Measurements from ENCODE around the gene SRRM2.

The SRRM2 gene

DNA sequence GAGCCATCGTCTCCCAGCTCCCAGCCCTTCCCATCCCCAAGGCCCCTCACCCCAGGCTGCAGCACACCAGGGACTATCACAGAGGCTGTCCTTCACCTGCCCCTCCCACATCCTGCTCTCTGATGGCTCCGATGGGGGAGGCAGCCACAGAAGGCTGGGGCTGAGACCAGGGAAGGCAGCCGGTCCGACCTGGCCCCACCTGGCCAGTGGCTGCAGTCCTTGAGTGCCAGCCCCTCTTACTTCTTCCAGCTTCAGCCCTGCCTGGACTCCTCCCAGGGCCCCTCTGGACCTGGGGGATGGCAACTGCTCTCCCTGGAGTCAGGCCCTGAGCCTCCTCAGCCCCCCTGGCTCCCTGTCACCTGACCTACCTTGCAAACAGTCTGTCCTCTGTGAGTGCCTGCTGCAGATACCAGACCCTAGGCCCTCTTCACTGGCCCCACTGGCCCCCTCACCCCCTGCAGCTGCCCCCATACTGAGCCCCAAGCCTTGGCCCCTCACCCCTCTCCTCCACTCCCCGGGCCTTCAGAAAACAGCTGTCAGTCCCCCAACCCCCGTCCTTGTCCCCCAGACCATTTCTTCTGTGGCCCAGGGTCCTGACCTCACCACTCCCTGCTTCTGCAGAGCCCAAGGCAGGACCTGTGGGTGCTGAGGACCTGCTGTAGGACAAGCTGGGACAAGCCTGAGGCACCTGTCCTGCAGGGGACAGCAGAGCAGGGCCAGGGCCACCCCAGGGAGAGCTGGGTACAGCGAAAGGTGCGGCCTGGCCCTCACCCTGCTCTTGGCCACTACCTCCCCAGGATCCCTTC, 12.6 kb upstream of the SRRM2 start:
- Histone ChIP-seq H3K4me1 (ENCODE audit: insufficient read depth, low read length) (peaks cover 6% of the 10 kb centered on the region; the same call in 1 of the 2 replicates), H3K36me3 (ENCODE audit: insufficient read depth, low read length) (no peaks in the 10 kb centered on the region), H3K9ac (ENCODE audit: low read depth, low read length) (no peak overlapping the region), H3K9me3 (ENCODE audit: control insufficient read depth, insufficient read depth, low read length) (no peaks in the 10 kb centered on the region)

DNA sequence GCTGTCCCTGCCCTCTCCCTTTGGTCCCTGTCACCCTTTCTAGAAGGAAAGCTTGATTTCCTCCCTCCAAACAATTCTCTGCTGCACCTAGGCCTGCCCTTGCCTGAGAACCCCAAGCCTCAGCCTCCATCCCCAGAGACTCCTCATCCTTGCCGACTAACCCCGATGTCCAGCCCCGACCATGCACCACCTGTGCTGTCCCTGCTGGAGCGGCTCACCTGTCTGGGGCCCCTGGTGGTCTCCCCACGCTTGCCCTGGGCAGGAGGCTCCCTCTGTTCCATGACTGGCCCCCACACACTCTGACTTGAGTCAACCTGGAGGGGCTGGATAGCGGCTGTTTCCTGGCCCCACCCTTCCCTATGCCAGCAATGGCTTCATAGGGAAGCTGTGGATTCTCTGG, 12.0 kb upstream of the SRRM2 start:
- no peaks in the 10 kb centered on the region for H3K9me3 ChIP-seq (ENCODE audit: control insufficient read depth, insufficient read depth, low read length)
- no peak overlapping the region for H3K9ac ChIP-seq (ENCODE audit: low read depth, low read length)
- peaks cover 6% of the 10 kb centered on the region; the same call in 1 of the 2 replicates for H3K4me1 ChIP-seq (ENCODE audit: insufficient read depth, low read length)
- no peaks in the 10 kb centered on the region for H3K36me3 ChIP-seq (ENCODE audit: insufficient read depth, low read length)

DNA sequence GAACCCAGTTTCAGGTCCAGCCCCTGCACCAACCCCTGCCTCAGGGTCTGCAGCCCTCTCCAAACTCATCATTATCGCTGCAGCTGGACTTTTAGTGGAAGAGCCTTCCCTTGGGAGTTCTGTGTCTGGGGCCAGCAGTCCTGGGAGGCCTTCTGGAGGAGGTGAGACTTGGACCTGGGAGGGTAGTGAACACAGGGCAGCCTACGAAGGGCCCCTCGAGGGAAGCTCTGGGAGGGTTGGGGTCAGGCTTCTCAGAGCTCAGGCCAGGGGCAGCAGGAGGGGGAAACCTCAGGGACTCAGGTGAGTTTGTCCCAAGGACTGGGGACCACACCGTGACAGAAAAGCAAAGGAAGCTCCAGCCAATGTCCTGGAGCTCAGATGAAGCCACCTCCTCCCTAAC, 11.3 kb upstream of the SRRM2 start:
- Histone ChIP-seq H3K4me1 (ENCODE audit: insufficient read depth, low read length) (peaks cover 6% of the 10 kb centered on the region; the same call in 1 of the 2 replicates), H3K9ac (ENCODE audit: low read depth, low read length) (no peak overlapping the region), H3K9me3 (ENCODE audit: control insufficient read depth, insufficient read depth, low read length) (no peaks in the 10 kb centered on the region), H3K36me3 (ENCODE audit: insufficient read depth, low read length) (no peaks in the 10 kb centered on the region)

DNA sequence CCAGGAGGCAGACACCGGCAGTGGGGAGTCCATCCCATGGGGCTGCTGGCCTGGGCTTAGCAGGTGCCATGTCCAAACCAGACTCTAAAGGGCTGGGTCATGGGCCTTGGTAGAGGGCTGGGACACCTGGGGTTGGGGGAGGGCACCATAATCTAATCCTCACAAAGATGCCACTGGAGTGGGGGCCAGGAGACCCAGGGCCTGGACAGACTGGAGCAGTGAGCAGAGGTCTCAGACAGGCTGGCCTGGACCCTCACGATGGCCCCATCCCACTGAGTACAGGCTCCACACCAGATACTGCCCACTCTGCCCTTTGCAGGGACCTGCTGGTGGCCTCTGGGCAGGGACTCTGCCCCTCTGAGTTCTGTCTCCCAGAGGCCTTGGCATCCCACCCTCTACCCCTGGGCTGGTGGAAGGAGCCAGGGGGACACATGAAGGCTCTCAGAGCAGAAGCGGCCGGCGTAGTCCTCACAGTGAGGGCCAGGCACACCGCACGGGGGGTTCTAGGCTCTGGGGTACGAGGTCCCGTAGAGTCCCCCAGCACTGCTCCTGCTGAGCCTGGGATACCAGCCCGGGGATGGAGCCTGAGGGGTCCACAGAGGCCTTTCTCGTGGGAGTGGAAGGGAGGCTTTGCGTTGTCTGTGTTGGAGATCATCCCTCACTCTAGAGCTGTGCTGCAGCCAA, 10.0 kb upstream of the SRRM2 start:
- H3K4me1 ChIP-seq (ENCODE audit: insufficient read depth, low read length), result peaks cover 6% of the 10 kb centered on the region; the same call in 1 of the 2 replicates
- no peak overlapping the region for H3K9ac ChIP-seq (ENCODE audit: low read depth, low read length)
- H3K36me3 ChIP-seq (ENCODE audit: insufficient read depth, low read length), result no peaks in the 10 kb centered on the region
- H3K9me3 ChIP-seq (ENCODE audit: control insufficient read depth, insufficient read depth, low read length), result no peaks in the 10 kb centered on the region

DNA sequence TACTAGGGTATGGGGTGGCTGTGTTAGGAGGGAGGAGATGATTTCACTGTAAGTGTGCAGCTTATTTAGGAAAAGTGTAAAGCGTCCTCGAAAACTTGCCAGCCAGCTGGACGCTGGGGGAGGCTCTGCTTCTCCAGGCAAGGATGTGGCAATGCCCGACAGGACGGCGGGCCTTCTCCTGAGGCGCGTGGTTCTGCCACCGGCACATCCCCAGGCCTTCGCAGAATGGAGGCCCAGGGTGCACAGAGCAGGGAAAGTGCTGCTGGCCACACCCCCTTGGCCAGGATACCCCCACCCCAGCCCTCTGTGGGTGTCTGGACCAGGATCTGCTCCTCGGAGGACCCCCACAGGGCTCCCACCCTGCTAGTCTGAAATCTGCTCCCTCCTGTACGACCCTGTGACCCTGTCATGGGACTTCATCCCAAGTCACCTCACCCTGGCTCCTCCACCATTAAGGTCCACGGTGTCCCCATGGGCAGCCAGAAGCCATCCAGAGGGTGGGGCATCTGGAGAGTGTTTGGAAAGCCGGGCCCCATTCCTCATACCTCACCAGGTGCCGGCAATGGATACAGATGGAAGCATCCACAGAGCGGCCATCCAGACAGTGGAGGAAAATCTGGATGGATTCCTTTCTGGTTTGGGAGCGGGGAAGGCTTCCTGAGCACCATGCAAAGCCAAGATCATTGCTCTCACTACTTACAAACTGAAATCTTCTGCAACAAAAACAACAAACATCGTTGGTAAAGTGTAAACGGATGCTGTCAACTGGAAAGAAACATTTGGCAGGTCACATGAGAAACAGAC, 9.2 kb upstream of the SRRM2 start:
- H3K4me1 ChIP-seq (ENCODE audit: insufficient read depth, low read length), result peaks cover 6% of the 10 kb centered on the region; the same call in 1 of the 2 replicates
- H3K36me3 ChIP-seq (ENCODE audit: insufficient read depth, low read length), result no peaks in the 10 kb centered on the region
- no peak overlapping the region for H3K9ac ChIP-seq (ENCODE audit: low read depth, low read length)
- H3K9me3 ChIP-seq (ENCODE audit: control insufficient read depth, insufficient read depth, low read length), result no peaks in the 10 kb centered on the region

DNA sequence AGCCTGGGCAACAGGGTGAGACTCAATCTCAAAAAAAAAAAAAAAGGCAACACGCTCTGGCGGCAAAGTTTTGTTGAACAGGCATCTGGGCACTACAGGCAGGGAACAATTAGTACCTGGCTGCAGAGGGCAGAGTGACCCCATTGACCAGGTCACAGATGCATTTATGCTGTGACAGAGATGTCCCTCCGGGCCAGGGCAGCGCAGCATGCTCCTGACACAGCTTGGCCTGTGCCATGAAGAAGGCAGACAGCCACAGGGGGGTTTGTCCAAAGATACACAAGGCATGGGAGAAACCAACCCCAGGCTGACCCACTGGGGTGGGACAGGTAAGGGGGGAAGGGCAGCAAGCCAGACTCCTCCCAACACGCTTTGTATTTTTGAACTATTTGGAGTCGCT, 7.7 kb upstream of the SRRM2 start:
- H3K4me1 ChIP-seq (ENCODE audit: insufficient read depth, low read length), result no peaks in the 10 kb centered on the region; the same call in 1 of the 2 replicates
- H3K36me3 ChIP-seq (ENCODE audit: insufficient read depth, low read length), result no peaks in the 10 kb centered on the region
- no peak overlapping the region for H3K9ac ChIP-seq (ENCODE audit: low read depth, low read length)
- no peaks in the 10 kb centered on the region for H3K9me3 ChIP-seq (ENCODE audit: control insufficient read depth, insufficient read depth, low read length)

DNA sequence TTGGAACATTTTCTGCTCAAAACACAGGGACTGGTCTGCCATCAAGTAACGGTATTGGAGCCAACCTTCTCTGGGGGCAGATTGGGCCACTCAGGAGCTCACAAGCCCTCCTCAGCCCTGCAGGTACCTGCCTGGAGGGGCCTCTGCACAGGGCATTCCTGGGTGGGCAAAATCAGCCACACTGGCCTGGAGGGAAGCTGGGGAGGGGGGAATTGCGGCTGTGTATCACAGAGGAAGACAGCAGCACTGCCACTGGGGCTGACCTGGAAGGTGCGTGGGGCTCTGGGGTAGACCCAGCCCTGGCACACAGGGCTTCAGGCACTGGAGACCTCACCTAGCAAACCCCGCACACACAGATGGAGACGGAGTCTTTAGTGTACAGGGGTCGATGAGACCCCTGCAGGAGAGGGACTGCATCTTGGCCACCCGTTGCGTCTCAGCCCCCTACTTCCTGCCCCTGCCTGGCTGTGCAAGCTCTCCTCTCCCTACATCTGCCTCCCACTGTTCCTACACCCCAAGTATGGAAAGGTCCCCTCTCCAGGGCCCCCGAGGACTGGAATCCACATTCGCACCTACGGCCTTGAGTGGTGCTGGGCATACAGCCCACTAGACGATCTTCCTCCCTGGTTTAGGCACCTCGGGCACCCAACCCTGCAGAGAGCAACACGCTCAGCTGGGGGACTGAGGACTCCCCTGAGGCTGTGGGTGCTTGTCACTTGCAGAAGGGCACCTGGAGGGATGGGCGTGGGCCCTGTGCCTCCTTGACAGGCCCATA, 7.1 kb upstream of the SRRM2 start:
- no peaks in the 10 kb centered on the region for H3K9me3 ChIP-seq (ENCODE audit: control insufficient read depth, insufficient read depth, low read length)
- no peak overlapping the region for H3K9ac ChIP-seq (ENCODE audit: low read depth, low read length)
- no peaks in the 10 kb centered on the region for H3K36me3 ChIP-seq (ENCODE audit: insufficient read depth, low read length)
- no peaks in the 10 kb centered on the region; the same call in 1 of the 2 replicates for H3K4me1 ChIP-seq (ENCODE audit: insufficient read depth, low read length)

DNA sequence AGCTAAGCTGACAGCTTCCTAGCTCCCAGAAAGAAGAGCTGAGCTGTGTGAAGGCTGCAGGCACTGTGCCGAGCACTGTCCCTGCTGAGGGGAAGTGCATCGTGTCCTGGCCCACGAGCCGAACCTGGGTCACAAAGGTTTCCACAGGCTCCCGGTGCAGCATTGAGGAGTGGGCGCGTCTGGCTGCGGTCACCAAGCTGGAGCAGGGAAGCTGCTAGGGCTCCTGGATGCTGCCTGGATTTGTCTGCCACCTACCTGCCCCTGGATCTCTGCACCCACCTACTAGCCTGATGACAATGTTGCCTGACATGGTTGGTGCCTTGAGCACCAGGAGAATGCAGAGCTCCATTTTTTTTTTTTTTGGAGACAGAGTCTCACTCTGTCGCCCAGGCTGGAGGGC, 6.5 kb upstream of the SRRM2 start:
- H3K9me3 ChIP-seq (ENCODE audit: control insufficient read depth, insufficient read depth, low read length), result no peaks in the 10 kb centered on the region
- H3K36me3 ChIP-seq (ENCODE audit: insufficient read depth, low read length), result no peaks in the 10 kb centered on the region
- no peak overlapping the region for H3K9ac ChIP-seq (ENCODE audit: low read depth, low read length)

DNA sequence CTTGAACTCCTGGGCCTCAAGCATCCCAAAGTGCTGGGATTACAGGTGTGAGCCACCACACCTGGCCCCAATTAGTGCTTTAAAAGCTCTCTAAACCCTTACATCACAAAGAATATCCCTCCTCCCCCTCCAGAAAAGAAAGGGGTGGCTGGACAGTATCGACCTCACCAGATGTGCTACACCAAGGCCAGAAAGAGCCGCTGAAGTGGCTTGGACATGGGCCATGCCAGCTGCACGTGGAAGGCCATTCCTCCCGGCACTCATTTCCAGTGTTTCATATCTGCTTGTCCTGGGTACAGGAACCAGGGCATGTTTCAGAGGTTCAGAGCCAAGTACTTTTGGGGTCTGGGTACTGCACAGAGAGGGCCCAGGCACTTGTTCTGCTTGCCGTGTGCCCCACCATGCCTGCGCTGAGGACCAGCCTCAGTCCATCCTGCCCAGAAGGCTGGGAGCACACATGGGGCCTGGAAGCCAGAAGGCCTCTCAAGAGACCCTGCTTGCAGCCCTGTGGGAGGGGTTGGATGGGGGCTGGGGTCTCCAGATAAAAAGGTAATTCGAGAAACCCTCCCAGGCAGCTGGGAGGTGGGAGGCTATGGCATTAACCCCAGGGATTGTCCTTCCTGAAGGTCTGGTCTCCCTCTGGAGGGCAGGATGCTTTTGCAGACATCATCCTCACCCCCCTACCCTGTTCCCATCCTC, 3.5 kb upstream of the SRRM2 start:
- H3K9me3 ChIP-seq (ENCODE audit: control insufficient read depth, insufficient read depth, low read length), result no peaks in the 10 kb centered on the region
- 0 out of 2 replicates have a peak, but pooled peaks cover 3% of the 10 kb centered on the region for H3K4me1 ChIP-seq (ENCODE audit: insufficient read depth, low read length)
- H3K36me3 ChIP-seq (ENCODE audit: insufficient read depth, low read length), result no peaks in the 10 kb centered on the region
- H3K9ac ChIP-seq (ENCODE audit: low read depth, low read length), result no peak overlapping the region

More for the DNA sequence above, 6.5 kb upstream of the SRRM2 start:
- 0 out of 2 replicates have a peak, but pooled peaks cover 3% of the 10 kb centered on the region for H3K4me1 ChIP-seq (ENCODE audit: insufficient read depth, low read length)

DNA sequence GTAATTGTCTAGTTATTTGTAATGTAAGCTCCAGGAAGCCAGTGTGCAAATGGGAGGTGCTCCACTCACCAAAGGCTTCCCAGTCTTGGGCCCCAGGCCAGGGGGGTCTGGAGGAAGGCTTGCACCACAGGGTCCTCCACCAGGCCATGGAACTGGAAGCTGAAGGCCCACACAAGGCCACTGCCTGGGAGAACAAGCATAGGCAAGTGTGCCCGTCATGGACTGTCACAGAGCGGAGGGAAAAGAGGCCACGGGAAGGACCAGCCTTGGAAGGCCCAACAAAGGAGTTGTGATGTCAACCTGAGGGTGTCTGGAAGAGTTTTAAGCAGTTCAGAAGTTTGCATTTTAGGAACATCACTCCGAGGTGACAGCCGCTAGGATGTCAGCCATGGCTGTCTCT, 3.0 kb upstream of the SRRM2 start:
- Histone ChIP-seq H3K9me3 (ENCODE audit: control insufficient read depth, insufficient read depth, low read length) (no peaks in the 10 kb centered on the region), H3K36me3 (ENCODE audit: insufficient read depth, low read length) (no peaks in the 10 kb centered on the region), H3K9ac (ENCODE audit: low read depth, low read length) (no peak overlapping the region), H3K4me1 (ENCODE audit: insufficient read depth, low read length) (peaks cover 3% of the 10 kb centered on the region; the same call in 1 of the 2 replicates)

DNA sequence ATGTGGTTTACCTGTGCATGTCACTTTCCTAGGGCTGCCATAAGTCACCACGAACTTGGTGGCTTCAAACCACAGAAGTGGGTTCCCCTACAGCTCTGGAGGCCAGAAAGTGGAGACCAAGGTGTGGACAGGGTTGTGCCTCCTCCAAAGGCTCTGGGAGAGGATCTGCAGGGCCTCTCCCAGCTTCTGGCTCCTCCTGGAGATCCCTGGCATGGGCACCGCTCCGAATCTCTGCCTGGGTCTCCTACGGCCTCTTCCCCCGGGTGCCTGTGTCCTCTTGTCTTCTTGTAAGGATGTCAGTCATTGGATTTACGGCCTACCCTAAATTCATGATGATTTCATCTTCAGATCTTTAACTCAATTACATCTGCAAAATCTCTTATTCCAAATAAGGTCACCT, 2.5 kb upstream of the SRRM2 start:
- Histone ChIP-seq H3K9ac (ENCODE audit: low read depth, low read length) (no peak overlapping the region), H3K36me3 (ENCODE audit: insufficient read depth, low read length) (no peaks in the 10 kb centered on the region), H3K9me3 (ENCODE audit: control insufficient read depth, insufficient read depth, low read length) (no peaks in the 10 kb centered on the region), H3K4me1 (ENCODE audit: insufficient read depth, low read length) (peaks cover 8% of the 10 kb centered on the region)

DNA sequence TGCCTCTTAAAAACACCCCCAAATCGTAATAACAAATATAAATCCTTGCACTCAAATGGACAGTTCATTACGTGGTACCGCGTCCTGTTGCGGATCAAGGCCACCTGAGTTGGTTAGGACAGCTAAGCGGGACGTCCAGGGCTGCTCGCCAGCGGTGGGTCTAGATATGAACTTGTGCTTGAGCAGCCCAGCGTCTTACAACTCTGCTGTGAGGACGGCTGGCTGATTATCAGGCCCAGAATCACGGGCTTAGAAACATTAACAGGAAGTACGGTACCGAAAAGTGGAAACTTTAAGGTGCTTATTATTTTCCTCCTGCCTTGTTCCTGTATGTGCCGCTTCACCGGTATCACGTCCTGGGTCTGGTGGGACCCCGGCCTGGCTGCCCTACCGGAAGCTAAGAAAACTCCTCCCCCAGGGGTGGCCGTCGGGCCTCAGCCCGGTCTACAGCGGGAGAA, 832 bp upstream of the SRRM2 start:
- peaks cover 18% of the 10 kb centered on the region for H3K4me1 ChIP-seq (ENCODE audit: insufficient read depth, low read length)
- H3K36me3 ChIP-seq (ENCODE audit: insufficient read depth, low read length), result no peaks in the 10 kb centered on the region
- H3K9ac ChIP-seq (ENCODE audit: low read depth, low read length), result peak overlapping the region; percentile 97
- H3K9me3 ChIP-seq (ENCODE audit: control insufficient read depth, insufficient read depth, low read length), result no peaks in the 10 kb centered on the region
